IPS-15b (cell line): ENCODE results near the gene TRMT10B.

Experiments
- H3K27me3 ChIP-seq: one replicate; pipeline ENCODE4 v1.6.1; 2013; ENCODE audit warnings: low read length; ENCODE audit not compliant: control insufficient read depth, insufficient read depth
- H3K36me3 ChIP-seq: one replicate; pipeline ENCODE4 v1.6.1; 2013; ENCODE audit warnings: low read length; ENCODE audit not compliant: control insufficient read depth, insufficient read depth
- H3K4me1 ChIP-seq: one replicate; pipeline ENCODE4 v1.6.1; 2013; ENCODE audit warnings: mild to moderate bottlenecking, low read length; ENCODE audit not compliant: control insufficient read depth, insufficient read depth
- H3K4me3 ChIP-seq: one replicate; pipeline ENCODE4 v1.5.1; 2013; ENCODE audit warnings: low read depth, low read length
- H3K9ac ChIP-seq: one replicate; pipeline ENCODE4 v1.6.1; 2013; ENCODE audit warnings: low read depth, mild to moderate bottlenecking, low read length
- H3K9me3 ChIP-seq: one replicate; pipeline ENCODE4 v1.6.1; 2013; ENCODE audit warnings: mild to moderate bottlenecking, low read length; ENCODE audit not compliant: control insufficient read depth, insufficient read depth

TRMT10B gene

DNA sequence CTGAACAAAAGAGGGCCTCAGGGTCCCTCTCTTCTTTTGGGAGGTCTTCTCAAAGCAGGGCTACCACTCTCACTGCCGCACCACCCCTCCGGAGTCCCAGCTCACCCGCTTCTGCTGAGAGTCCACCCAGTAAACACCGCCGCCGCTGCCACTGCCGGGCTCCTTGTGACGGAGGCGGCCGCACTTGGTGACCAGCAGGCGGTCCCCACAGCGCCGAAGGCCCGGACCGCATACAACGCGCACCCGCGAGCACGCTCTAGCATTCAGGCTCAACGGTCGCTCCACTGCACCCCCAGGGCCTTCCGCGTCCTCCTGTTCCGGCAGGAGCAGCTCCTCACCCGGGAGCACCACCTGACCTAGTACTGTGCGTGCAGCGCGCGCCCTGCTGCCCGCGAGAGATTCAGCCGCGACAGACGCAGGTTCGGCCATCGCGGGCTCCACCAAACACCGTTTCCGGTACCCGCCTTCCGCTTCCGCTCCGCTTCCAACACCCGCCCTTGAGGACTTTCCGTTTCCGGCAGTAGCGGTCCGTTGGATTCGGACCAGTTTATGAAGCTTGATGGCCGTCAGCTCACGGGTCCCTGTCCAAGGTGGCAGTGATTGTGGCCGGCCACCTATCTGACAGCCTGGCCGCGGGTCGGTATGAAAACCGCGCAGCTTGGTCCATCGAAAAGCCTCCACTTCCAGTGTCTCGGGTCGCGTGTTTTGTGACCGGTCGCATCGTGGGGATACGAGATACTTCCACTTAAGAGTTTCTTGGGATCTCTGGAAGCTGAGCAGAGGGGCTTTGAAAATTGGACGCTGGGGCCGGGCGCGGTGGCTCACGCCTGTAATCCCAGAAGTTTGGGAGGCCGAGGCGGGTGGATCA, 31.2 kb downstream of the TRMT10B start, which contains the start of gene EXOSC3:
EXOSC3 (minus strand) TSS at position 449 of the 868 bp plus-strand sequence; CDS start at position 429, 20 bp downstream.
- peak within 1 kb of the TSS; percentile 97 for H3K4me3 ChIP-seq
- no peaks in the 10 kb centered on the region for H3K27me3 ChIP-seq
- no peaks in the 10 kb centered on the region for H3K9me3 ChIP-seq
- peaks cover 22% of the 10 kb centered on the region for H3K36me3 ChIP-seq
- peak within 1 kb of the TSS; percentile 90 for H3K9ac ChIP-seq
- H3K4me1 ChIP-seq = no peaks in the 10 kb centered on the region

DNA sequence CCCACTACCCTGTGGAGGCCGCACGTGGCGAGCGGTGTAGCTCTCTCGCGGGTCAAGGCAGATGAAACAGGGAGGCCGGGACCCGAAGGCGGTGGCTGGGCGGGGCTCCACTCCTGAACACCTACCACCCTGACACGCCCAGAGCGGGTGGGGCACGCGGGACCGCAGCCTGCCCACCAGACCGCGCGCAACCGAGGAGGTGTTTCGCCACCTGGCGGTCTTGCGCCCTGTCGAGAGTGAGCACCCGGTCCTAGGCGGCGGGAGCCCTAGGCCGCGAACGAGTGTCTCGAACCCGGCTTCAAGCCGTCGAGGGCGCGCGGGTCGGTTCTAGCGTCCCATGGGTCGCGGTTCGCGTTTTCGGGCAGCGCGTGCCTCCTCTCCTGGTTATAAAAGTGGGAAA, 33.5 kb downstream of the TRMT10B start:
- Histone ChIP-seq H3K9me3 (no peaks in the 10 kb centered on the region), H3K4me1 (no peaks in the 10 kb centered on the region), H3K36me3 (peaks cover 16% of the 10 kb centered on the region), H3K4me3 (no peak overlapping the region), H3K27me3 (no peaks in the 10 kb centered on the region), H3K9ac (no peak overlapping the region)

DNA sequence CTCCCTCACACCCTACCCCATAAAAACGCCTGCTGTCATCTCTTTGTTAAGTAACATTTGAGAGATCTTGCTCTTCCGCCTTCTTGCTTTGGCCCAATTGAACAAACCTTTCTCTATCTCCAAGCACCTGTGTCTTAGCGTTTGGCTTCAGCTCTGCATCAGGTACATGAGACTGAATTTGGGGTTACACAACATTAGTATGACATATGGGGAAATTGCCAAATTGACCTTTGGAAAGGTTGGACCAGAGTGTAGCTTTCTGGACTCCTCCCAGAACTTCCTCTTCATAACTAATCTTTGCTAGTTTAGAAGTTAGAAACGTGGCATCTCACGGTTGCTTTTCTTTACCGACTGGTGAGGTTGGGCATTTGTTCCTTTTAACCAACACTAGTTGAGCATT, 34.7 kb downstream of the TRMT10B start:
- Histone ChIP-seq H3K36me3 (peaks cover 4% of the 10 kb centered on the region), H3K4me3 (no peak overlapping the region), H3K4me1 (no peaks in the 10 kb centered on the region), H3K9me3 (no peaks in the 10 kb centered on the region), H3K27me3 (no peaks in the 10 kb centered on the region), H3K9ac (no peak overlapping the region)

DNA sequence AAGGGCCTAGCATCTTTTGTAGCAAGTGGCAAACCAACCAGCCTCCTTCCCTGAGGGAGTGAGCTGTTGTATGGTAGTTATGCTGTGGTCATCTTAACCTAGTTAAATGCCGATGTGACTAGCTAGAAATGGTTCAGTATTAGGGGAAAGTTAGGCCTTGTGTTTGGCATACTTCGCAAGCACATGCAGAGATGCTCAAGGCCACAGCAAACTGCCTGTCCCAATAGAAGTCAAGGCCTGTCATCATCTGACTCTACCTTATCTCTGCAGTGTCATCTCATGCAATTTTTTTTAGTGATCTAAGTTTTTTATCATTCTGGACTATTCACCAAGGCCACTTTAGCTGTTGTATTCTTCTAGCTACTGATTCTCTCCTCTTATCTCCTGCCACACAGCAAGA, 36.5 kb downstream of the TRMT10B start:
- Histone ChIP-seq H3K9me3 (no peaks in the 10 kb centered on the region), H3K27me3 (peaks cover 2% of the 10 kb centered on the region), H3K4me3 (no peak overlapping the region), H3K4me1 (no peaks in the 10 kb centered on the region), H3K9ac (no peak overlapping the region), H3K36me3 (no peaks in the 10 kb centered on the region)

DNA sequence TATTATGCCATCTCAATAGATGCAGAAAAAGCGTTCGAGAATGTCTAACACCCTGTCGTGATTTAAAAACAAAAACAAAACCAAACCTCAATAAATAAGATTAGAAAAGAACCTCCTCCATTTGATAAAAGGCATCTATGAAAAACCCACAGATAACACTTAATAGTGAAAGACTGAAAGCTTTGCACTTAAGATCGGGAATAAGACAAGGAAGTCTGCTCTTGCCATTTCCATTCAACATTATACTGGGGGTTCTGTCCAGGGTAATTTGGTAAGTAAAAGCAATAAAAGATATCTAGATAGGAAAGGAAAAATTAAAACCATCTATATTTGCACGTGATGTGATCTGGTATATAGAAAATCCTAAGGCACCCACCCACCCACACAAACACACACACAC, 38.5 kb downstream of the TRMT10B start:
- Histone ChIP-seq H3K9me3 (no peaks in the 10 kb centered on the region), H3K4me1 (no peaks in the 10 kb centered on the region), H3K27me3 (peaks cover 4% of the 10 kb centered on the region), H3K36me3 (no peaks in the 10 kb centered on the region), H3K4me3 (no peak overlapping the region), H3K9ac (no peak overlapping the region)

DNA sequence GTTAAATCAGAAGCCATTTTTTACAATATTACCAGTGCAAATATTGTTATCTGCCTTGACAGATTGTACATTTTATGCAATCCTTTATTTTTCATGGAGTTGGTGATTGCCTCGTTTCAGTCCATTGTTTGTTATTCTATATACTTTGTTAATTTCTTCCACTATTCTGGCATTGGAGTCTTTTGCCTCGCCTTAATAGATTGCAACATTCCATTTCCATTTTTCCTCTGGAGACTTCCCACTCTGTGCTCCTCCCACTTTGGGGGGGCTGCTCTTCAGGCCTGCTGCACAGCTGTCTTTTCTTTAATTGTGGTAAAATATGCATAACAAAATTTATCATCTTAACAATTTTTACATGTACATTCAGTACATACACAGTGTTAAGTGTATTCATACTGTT, 42.6 kb downstream of the TRMT10B start:
- H3K4me1 ChIP-seq = peaks cover 5% of the 10 kb centered on the region
- H3K9me3 ChIP-seq = no peaks in the 10 kb centered on the region
- H3K27me3 ChIP-seq = peaks cover 6% of the 10 kb centered on the region
- H3K4me3 ChIP-seq = no peak overlapping the region
- no peak overlapping the region for H3K9ac ChIP-seq
- H3K36me3 ChIP-seq = no peaks in the 10 kb centered on the region

DNA sequence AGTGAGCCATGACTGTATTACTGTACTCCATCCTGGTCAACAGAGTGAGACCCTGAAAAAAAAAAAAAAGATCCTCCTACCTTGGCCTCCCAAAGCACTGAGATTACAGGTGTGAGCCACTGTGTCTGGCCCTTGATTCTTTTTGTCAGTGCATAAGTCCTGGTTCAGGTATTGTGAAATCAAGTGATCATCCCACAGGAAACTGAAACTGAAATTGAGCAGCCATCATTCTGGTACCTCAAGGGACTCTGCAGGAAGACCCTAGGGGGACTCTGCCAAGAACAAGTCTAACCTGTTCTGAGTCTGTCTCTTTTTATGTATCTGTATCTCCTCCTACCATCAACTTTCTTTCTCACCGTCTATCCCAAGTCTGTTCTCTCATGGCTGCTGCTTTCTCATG, 45.1 kb downstream of the TRMT10B start:
- no peak overlapping the region for H3K4me3 ChIP-seq
- peaks cover 12% of the 10 kb centered on the region for H3K4me1 ChIP-seq
- no peaks in the 10 kb centered on the region for H3K36me3 ChIP-seq
- no peaks in the 10 kb centered on the region for H3K9me3 ChIP-seq
- peaks cover 6% of the 10 kb centered on the region for H3K27me3 ChIP-seq
- no peak overlapping the region for H3K9ac ChIP-seq

DNA sequence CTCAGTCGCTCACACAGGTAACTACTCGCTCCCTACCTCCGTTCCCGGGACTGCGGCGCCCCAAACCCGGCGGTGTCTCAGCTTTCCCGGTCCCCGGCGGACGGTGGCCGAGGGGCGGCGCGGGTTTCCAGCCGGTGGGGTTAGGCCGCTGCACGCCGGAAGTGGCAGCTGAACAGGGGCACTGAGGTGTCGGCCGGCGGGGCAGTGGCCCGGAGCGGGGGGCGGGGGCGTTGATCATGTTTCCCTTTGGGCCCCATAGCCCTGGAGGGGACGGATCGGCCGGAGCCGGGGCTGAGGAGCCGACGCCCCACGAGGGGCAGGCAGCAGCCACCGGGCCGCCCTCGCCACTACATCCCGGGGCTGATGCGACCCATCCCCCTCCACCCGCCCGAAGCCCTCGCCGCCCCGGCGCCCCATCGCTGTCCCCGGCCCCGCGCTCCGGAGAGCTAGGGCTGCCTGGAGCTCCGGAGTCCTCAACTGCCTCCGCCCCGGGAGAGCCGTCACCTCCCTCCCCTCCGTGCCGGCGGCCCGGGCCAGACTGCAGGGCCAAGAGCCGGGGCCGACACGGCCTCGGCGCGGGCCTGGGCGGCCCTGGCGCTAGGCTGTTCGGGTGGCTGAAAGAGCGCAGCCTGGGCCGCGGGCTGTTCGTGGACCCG, 47.2 kb downstream of the TRMT10B start, which contains the start of gene DCAF10:
DCAF10 (plus strand) TSS at position 167 of the 656 bp plus-strand sequence; CDS start at position 237, 70 bp downstream.
- H3K4me1 ChIP-seq = peaks cover 12% of the 10 kb centered on the region
- H3K27me3 ChIP-seq = peaks cover 3% of the 10 kb centered on the region
- H3K9ac ChIP-seq = peak within 1 kb of the TSS; percentile 89
- peak within 1 kb of the TSS; percentile 92 for H3K4me3 ChIP-seq
- H3K36me3 ChIP-seq = no peaks in the 10 kb centered on the region
- no peaks in the 10 kb centered on the region for H3K9me3 ChIP-seq

DNA sequence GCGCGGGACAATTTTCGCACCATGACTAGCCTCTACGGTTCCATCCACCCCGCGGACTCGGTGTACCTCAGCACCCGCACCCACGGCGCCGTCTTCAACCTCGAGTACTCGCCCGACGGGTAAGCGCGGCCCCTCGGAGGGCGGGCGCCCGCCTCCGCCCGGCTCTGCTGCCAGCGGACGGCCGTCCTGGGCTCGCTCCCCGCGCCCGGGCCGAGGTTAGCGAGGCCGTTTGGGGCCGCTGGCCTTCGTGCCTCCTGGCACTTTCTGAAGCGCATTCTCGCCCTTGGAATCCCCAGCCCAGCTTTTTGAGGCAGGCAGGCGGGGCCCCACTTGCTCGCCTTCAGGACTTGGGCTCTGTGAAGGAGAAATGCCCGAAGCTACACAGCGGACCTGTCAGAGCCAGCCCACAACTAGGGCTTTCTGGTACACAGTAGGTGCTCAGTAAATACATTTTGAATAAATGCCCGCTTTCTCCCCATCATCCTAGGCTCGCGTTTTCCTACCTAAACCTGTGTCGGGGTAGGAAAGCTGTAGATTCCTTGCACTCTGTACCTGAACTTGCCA, 47.8 kb downstream of the TRMT10B start:
- Histone ChIP-seq H3K9ac (peak overlapping the region; percentile 74), H3K27me3 (peaks cover 3% of the 10 kb centered on the region), H3K4me1 (peaks cover 12% of the 10 kb centered on the region), H3K36me3 (no peaks in the 10 kb centered on the region), H3K9me3 (no peaks in the 10 kb centered on the region), H3K4me3 (peak overlapping the region; percentile 92)

DNA sequence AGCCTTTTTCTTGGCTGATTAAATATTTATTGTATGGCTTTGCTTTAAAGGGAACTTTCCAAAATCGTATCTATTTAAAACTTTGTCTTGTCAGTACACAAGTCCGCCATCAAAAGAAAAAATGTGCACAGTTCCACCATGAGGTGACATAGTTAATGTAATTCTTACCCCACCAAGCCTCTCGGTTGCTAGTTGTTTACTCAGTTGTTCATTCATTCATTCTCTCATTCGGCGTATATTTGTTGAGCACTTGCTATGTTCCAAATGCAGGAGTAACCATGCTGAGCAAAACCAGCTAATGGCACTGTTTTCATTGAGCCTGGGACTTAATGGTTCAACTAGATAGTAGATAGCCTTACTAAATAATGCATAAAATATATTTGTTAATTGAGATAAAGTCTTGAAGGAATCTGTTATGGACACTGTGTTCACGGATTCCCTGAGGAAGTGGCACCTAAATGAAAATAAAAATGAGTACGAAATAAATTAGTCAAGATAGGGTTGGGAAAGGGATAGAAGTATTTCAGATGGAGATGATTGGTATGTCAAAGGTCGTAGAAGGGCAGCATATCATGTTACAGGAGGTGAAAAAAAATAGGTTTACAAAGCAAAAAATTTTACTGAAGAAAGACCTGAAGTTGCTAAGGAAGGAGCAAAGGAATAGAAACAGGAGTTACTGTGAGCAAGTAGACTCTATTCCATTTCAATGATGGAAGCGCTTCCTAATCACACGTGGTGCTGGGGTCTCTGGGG, 48.5 kb downstream of the TRMT10B start:
- Histone ChIP-seq H3K4me3 (peak overlapping the region; percentile 92), H3K4me1 (peaks cover 12% of the 10 kb centered on the region), H3K9ac (no peak overlapping the region), H3K36me3 (no peaks in the 10 kb centered on the region), H3K9me3 (no peaks in the 10 kb centered on the region), H3K27me3 (peaks cover 3% of the 10 kb centered on the region)

DNA sequence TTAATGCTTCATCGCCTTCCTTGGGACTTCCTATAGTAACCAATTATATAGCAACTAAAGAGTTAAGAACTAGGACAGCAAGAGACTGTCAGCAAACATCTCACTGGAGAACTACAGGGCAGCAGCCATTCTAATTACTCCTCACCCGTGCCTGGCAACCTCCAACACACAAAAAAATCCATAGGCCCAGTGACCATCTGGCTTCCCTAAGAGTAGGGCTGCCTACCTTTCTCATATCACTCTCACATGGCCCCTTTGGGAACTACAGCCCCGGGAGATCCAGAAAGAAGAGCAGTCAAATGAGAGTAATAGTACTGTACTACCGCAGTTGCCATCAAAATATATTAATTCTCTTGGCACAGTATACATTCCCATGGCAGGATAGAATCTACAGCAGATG, 52.7 kb downstream of the TRMT10B start:
- H3K9ac ChIP-seq = no peak overlapping the region
- no peaks in the 10 kb centered on the region for H3K27me3 ChIP-seq
- H3K9me3 ChIP-seq = no peaks in the 10 kb centered on the region
- H3K4me3 ChIP-seq = no peak overlapping the region
- H3K4me1 ChIP-seq = peaks cover 7% of the 10 kb centered on the region
- no peaks in the 10 kb centered on the region for H3K36me3 ChIP-seq
